H1 (cell line): ENCODE results near the gene SLC35F1. TPM values are rescaled to one million over a fixed set of nuclear protein-coding genes. Genes with fewer than 3 reads are reported as not detected.

Source experiments
- CBX8 ChIP-seq: fragments of 300-800, 300-1000 bp; sonication (generic); IDR thresholded peaks from 2 replicates; pipeline ENCODE4 v1.7.1; 2016; ENCODE audit warnings: low read depth, low read length, borderline replicate concordance
- CHD1 ChIP-seq: IDR thresholded peaks from 2 replicates; pipeline ENCODE4 v1.6.1; 2012; ENCODE audit warnings: low read depth, low read length, improper control_type of control experiment
- CREB1 ChIP-seq: IDR thresholded peaks from 2 replicates; pipeline ENCODE4 v1.6.1; 2012; ENCODE audit warnings: inconsistent platforms
- CTBP2 ChIP-seq: IDR thresholded peaks from 2 replicates; pipeline ENCODE4 v1.7.0; 2011; ENCODE audit warnings: borderline replicate concordance, mild to moderate bottlenecking, moderate library complexity, mixed read lengths, low read length; ENCODE audit not compliant: insufficient read depth, insufficient read length
- KDM1A ChIP-seq: fragments of 200-600, 300-600 bp; sonication (generic); IDR thresholded peaks from 2 replicates; pipeline ENCODE4 v1.7.1; 2016; ENCODE audit warnings: mild to moderate bottlenecking, low read length, borderline replicate concordance
- RBBP5 ChIP-seq: IDR thresholded peaks from 2 replicates; pipeline ENCODE4 v1.7.1; 2012; ENCODE audit warnings: low read depth, mild to moderate bottlenecking, inconsistent platforms, low read length, moderate library complexity, borderline replicate concordance
- SRF ChIP-seq: IDR thresholded peaks from 2 replicates; pipeline ENCODE4 v1.6.1; 2011; ENCODE audit warnings: mild to moderate bottlenecking, low read depth, low read length, moderate library complexity
- TAF1 ChIP-seq: IDR thresholded peaks from 2 replicates; pipeline ENCODE4 v1.6.1; 2011; ENCODE audit warnings: mild to moderate bottlenecking, low read depth, low read length
- YY1 ChIP-seq: IDR thresholded peaks from 2 replicates; pipeline ENCODE4 v1.6.1; 2011; ENCODE audit warnings: low read depth, mild to moderate bottlenecking, low read length
- polyA plus RNA-seq, 7 experiments: library from polyadenylated mRNA; depleted of rRNA in 3 of 7; stranded (reverse) in 5 of 7; unstranded in 2 of 7; fragments of >200 nt in 5 of 7; fragments of 200-250 nt in 2 of 7; gene quantifications; 1 replicate in 5 of 7; 2 replicates in 1 of 7; 4 replicates in 1 of 7; pipeline versions ENCODE4 v1.2.1 to v1.2.3, GENCODE V29; 2011 to 2013; ENCODE audit warnings: missing spikeins in 2 of 7, mixed read lengths in 2 of 7
- total RNA-seq: library from RNA; stranded (reverse); fragmentation: NEBNext Ultra II Directional; extraction: Animal tissue kit (Norgen Biotek cat#: 25700); gene quantifications from 2 replicates; pipeline ENCODE4 v1.2.1, GENCODE V29; 2021

The SLC35F1 gene
- total and polyA plus RNA-seq, 2 of the 8 experiments (the other 6 are each of a cell fraction or from before 2014, with no cell fraction given) = 7.0 to 10.0 TPM

GRCh38 chr6:117951783-117952182 is 44.7 kb downstream of the SLC35F1 start (continued):
- TF ChIP-seq TAF1 (0 out of 2 replicates have a peak, but pooled peaks have one; percentile 24), SRF (no peak), CREB1 (no peak), CBX8 (no peak), RBBP5 (no peak), KDM1A (0 out of 2 replicates have a peak, but pooled peaks have one; percentile 14), YY1 (peak; percentile 84), CHD1 (no peak), CTBP2 (peak; percentile 86)
- TF ChIP-seq, all 59 proteins: peak for 16
